ENCODE measurements around the gene PLA2G2D. TPM values are rescaled to one million over a fixed set of nuclear protein-coding genes. Genes with fewer than 3 reads are reported as not detected.

The PLA2G2D gene
- total and polyA plus RNA-seq, 8 donors: 0.23 TPM; not detected in 7

GRCh38 chr1:20078711-20079110 lies 40.6 kb downstream of the PLA2G2D start:
- no peak for DNase-seq
- Histone ChIP-seq H3K27ac (no peak overlapping the region), H3K4me3 (no peak overlapping the region), H3K27me3 (peaks cover 0 to 10% (median 0%) of the 10 kb centered on the region in 3 donors), H3K4me1 (peaks cover 0 to 15% (median 4%) of the 10 kb centered on the region in 4 donors), H3K36me3 (no peaks in the 10 kb centered on the region), H3K9me3 (no peaks in the 10 kb centered on the region)
- WGBS, 5 donors: 70 to 86% (median 80%) methylated on average over 5 of the region's 5 CpGs
- TF ChIP-seq EP300 (IDR thresholded peaks at IDR 0.05): no peak
- no peak for TF ChIP-seq CTCF (IDR thresholded peaks at IDR 0.05)
- TF ChIP-seq POLR2A (IDR thresholded peaks at IDR 0.05): no peak
- no peak for TF ChIP-seq POLR2AphosphoS5 (IDR thresholded peaks at IDR 0.05)
- intact Hi-C loops (cut with DNase I; ENCODE audit: low total_unique reads): no loop called here

- Histone ChIP-seq H3K4me1 (peaks cover 0 to 15% (median 3%) of the 10 kb centered on the region in 4 donors), H3K36me3 (no peaks in the 10 kb centered on the region), H3K4me3 (no peak overlapping the region), H3K27me3 (peaks cover 0 to 10% (median 0%) of the 10 kb centered on the region in 3 donors), H3K27ac (no peak overlapping the region), H3K9me3 (no peaks in the 10 kb centered on the region)
- 56 to 68% (median 63%) methylated on average over 8 of the region's 8 CpGs for WGBS, 5 donors
- TF ChIP-seq POLR2A (IDR thresholded peaks at IDR 0.05): no peak
- TF ChIP-seq POLR2AphosphoS5 (IDR thresholded peaks at IDR 0.05): no peak
- TF ChIP-seq EP300 (IDR thresholded peaks at IDR 0.05): no peak
- TF ChIP-seq CTCF (IDR thresholded peaks at IDR 0.05): no peak
- DNase-seq: no peak
- intact Hi-C loops (cut with DNase I; ENCODE audit: low total_unique reads): no loop called here
These were observed 41.1 kb downstream of the PLA2G2D start for GRCh38 chr1:20078171-20078651.

- no peak for DNase-seq
- Histone ChIP-seq H3K27ac (no peak overlapping the region), H3K9me3 (no peaks in the 10 kb centered on the region), H3K27me3 (peaks cover 0 to 10% (median 0%) of the 10 kb centered on the region in 3 donors), H3K36me3 (no peaks in the 10 kb centered on the region), H3K4me1 (peaks cover 0 to 15% (median 2%) of the 10 kb centered on the region in 4 donors), H3K4me3 (no peak overlapping the region)
- TF ChIP-seq POLR2AphosphoS5 (IDR thresholded peaks at IDR 0.05) (no peak), CTCF (IDR thresholded peaks at IDR 0.05) (no peak), EP300 (IDR thresholded peaks at IDR 0.05) (no peak), POLR2A (IDR thresholded peaks at IDR 0.05) (no peak)
- intact Hi-C loops (cut with DNase I; ENCODE audit: low total_unique reads): no loop called here
- WGBS, 5 donors: 69 to 84% (median 73%) methylated on average over 5 of the region's 5 CpGs
These were observed 42.5 kb downstream of the PLA2G2D start for GRCh38 chr1:20076710-20077461.

GRCh38 chr1:20076223-20076622 lies 43.1 kb downstream of the PLA2G2D start:
- Histone ChIP-seq H3K9me3 (no peaks in the 10 kb centered on the region), H3K4me1 (peaks cover 0 to 13% (median 1%) of the 10 kb centered on the region in 4 donors), H3K27ac (no peak overlapping the region), H3K4me3 (no peak overlapping the region), H3K27me3 (peaks cover 0 to 10% (median 0%) of the 10 kb centered on the region in 3 donors), H3K36me3 (no peaks in the 10 kb centered on the region)
- TF ChIP-seq CTCF (IDR thresholded peaks at IDR 0.05): no peak
- TF ChIP-seq EP300 (IDR thresholded peaks at IDR 0.05): no peak
- TF ChIP-seq POLR2AphosphoS5 (IDR thresholded peaks at IDR 0.05): no peak
- no peak for TF ChIP-seq POLR2A (IDR thresholded peaks at IDR 0.05)
- intact Hi-C loops (cut with DNase I; ENCODE audit: low total_unique reads): no loop called here
- WGBS, 5 donors: 55 to 74% (median 64%) methylated on average over 5 of the region's 5 CpGs
- no peak for DNase-seq
